ENCODE measurements around the gene RAB33A.

RAB33A gene

GRCh38 chrX:130171446-130172126 lies at the start of gene RAB33A:
TSS of gene RAB33A (plus strand) at chrX:130171962. CDS start at chrX:130172063, 101 bp downstream.
- no peak for DNase-seq (ENCODE audit: low read depth, low spot score)

DNA sequence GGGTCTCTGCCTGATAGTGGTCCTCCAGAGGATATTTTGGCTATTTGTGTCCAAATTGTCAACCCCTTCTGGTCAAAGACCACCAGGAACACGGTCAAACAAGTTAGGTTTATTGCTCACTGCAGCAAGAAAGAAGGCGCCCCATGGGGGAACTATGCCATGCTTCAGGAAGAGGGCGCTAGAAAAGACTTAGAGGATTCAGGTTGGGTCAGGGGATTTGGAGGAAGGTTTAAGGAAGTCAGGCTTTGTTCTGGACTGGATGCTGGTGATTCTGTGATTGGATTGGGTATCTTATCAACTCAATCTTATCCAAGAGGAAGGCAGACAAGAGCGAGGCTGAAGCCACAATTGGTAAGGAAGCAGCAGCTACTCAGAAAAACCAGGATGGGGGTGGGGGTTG lies 47.2 kb upstream of the RAB33A start:
- no peak for DNase-seq (ENCODE audit: low read depth, low spot score)

DNA sequence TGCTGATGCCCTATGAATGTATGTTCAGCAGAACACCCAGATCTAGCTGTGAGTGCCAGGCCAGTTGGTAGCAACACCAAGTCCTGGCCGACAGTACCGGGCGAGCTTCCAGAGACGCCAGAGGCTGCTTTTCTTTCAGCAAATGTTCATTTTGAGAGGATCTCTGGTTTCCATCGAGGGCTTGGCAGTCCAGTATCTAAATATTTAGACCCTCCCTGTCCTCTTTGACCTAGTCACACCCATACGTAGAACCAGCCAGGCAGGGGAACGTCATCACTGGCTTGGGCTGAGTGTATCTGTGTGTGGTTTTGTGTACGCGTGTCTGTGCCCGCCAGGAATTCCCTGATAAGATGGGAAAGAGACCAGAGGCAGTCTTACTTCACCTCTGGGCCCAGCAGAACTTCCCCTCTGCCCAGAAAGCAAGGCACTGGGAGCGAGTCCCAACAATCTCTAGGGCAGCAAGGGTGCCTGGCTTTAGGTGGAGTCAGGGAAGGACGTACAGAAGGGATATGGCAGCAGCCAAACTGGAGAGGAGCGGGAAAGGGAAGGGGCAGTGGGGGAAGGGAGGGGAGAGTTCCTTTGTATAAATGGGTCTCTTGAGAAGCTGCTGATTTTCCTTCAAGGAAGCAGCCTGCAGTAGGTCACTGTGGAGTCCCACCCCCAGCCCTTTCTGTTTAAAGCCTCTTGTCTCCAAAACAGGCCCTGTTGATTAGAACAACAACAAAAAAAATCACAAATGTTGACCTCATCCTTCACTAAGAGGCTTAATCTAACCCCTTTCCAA lies 46.5 kb upstream of the RAB33A start:
- DNase-seq (ENCODE audit: low read depth, low spot score): no peak

DNA sequence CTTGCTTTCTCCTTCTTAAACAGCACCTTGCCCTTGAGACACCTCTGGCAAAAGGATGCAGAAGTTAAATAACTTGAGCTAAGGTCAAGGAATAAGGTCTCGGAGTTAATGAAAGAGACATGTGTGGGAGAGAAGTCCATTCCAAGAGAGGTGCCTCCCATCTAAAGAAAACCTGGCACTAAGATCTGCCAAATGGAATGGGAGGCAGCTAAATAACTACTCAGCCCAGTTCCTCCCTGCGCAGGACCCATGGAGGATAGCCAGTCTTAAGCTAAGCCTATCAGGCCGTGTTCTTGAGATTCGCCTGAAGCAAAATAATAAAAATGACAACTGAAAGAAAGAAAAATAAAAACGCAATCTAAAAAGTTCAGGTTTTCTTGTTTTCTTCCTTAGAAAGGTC lies 40.8 kb upstream of the RAB33A start:
- DNase-seq (ENCODE audit: low read depth, low spot score): no peak

GRCh38 chrX:130136496-130136895 lies 35.3 kb upstream of the RAB33A start:
- DNase-seq (ENCODE audit: low read depth, low spot score): no peak

DNA sequence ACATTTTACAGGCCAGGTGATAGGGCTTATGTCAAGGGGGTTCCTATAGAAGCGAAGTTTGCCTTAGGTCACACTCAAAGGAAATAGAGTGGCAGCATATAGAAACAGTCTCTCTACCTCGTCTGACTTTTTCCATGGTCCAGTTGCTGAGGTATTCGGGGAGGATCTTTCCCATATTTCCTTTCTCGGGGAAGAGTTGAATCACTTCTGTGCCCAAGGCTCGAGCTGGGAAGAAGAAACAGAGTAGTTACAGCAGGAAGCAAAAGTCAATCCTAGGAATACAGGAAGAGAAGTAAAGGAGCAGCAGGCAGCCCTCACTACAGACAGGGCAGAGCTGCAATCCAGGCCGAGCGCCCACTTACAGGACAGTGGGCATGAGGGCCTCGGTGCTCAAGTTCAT lies 34.8 kb upstream of the RAB33A start:
- DNase-seq (ENCODE audit: low read depth, low spot score): no peak

DNA sequence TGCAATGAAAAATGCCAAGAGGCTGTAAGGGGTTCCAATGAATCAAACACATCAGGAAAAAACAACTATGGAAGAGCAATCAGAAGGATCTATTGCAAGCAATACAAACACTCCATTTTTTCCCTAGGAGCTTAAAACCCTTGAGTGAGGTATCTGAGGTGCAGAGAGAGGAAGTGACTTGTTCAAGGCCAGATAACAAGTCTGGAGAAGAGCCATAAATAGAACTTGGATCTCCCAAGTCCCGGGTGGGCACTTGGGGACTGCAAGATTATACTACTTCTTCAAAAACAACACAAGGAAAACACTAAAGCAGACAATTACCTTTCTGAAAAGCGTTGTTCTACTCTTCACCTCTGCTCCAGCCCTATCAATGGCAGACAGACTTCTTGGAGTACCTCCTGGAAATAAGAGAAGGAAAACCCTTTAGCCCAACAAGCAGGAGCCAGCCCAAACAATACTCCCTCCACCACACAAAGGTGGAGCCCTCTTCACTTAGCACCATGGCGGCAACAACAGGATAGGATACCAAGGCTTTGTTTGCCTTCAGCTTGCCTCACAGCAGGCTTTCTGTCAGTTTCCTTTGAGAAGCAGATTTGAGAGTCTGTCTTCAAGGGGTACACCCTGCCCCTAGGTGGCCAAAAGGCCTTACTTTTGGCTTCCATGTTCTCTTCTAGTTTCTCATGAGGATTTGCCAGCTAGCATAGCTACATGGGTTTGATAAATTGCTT lies 32.1 kb upstream of the RAB33A start:
- no peak for DNase-seq (ENCODE audit: low read depth, low spot score)

DNA sequence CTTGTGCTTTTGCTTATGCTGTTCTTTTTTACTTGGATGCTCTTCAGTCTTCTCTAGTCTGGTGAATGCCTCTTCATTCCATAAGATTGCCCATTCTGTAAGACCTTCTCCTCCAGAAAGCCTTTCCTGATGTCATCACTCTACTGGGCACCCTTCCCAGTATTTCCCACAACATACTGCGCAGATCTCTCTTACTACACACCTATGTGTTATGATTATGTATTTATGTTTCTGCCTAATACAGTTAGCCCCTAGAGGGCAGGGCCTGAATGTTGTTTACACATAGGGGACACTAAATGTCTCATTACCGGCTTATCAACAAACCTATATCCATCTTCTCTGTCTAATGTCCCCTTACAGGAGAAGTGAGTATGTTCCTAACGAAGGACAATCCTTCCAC lies 27.3 kb upstream of the RAB33A start:
- DNase-seq (ENCODE audit: low read depth, low spot score): no peak

DNA sequence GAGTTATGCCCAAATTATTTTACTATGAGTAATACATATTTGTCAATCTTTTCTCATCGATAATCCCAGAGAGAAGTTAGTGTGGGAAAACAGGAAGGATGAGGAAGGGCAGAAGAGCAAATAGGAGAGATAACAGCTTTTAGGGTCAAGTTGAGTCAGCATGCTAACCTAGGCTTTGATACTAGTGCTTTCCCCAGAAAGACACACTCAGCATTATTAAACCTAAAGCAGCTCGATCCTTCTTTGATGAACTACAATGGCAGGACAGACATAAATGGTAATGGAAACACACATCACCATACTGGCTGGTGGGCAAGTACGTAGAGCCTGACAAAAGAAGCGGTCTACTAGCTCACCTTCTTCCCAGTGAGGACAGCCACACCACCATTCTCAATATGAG lies 26.6 kb upstream of the RAB33A start:
- no peak for DNase-seq (ENCODE audit: low read depth, low spot score)

GRCh38 chrX:130147631-130148030 lies 24.1 kb upstream of the RAB33A start:
- DNase-seq (ENCODE audit: low read depth, low spot score): no peak

DNA sequence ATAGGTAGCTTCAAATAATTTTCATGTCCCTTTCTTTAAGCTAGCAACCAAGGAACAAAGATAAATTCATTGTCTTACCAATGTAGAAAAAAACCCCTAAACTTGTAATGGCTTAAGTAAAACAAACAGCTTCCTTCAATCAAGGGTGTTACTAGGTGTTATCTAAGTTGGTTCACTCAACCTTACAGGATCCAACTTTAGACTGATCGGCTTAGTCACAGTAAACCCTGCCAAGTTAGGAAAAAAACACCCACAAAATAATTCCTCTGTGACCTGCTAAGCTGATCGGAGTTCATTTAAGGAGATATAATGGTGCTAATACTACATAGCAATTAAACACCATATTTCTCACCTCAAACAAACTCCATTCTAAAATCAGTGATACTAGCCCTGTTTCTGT lies 16.2 kb upstream of the RAB33A start:
- DNase-seq (ENCODE audit: low read depth, low spot score): no peak

- DNase-seq (ENCODE audit: low read depth, low spot score): no peak
Measured at GRCh38 chrX:130158311-130158710, 13.5 kb upstream of the RAB33A start.

DNA sequence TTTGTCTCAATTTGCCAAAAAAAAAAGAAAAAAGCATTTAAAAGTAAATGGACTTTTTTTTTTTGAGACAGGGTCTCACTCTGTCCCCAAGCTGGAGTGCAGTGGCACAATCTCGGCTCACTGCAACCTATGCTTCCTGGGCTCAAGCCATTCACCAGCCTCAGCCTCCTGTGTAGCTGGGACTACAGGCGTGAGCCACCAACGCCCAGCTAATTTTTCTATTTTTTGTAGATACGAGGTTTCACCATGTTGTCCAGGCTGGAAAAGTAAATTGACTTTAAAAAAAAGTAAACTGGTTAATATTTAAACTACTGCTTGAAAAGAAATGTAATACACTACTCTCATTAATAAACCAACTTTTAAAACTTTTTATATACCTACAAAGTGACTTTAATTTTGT lies 12.0 kb upstream of the RAB33A start:
- no peak for DNase-seq (ENCODE audit: low read depth, low spot score)

DNA sequence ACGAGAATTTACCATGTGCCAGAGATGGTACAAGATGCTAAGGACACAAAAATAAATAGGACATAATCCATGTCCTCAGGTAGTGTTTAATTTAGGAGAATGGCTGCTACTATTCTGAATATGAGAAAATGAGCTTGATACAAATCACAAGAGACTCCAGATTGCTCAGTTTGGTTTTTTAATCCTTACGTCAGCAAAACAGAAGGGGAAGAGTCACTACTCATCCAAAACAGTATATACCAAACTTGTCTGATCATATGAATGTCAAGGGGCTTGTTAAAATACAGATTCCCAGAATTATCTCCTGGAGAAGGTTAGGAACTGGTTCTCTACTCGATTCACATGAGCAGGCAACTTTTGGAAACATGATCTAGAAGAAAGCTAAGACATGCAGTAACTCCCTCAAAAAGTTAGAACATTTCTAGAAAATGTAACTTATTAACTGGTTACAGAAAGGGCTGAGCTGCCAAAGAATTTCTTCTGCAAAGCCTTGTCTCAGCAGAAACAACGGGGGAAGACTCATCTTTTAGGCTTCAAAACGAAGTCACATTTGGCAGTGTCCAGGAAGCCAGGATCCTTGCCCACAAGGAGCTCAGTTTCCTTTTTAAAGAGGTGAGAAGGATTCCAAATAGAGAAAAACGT lies 9.5 kb upstream of the RAB33A start:
- DNase-seq (ENCODE audit: low read depth, low spot score): no peak

DNA sequence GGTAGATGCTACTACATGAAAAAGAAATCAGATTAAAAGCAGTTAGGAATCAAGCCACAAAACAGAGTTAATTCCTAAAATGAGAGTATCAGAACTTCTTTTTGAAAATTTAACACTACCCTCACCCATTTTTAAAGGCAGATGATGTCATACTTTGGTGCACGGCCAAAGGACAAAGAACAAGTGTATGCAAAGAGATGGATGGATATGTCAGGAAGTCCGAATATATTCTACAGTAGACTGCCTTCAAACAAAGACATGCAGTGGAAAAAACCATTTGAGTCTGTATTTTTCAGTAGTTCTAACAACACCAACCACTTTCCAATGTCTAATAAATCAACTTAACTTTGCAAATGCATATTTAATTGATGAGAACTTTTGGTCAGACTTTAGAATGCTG lies 8.4 kb upstream of the RAB33A start:
- DNase-seq (ENCODE audit: low read depth, low spot score): no peak

DNA sequence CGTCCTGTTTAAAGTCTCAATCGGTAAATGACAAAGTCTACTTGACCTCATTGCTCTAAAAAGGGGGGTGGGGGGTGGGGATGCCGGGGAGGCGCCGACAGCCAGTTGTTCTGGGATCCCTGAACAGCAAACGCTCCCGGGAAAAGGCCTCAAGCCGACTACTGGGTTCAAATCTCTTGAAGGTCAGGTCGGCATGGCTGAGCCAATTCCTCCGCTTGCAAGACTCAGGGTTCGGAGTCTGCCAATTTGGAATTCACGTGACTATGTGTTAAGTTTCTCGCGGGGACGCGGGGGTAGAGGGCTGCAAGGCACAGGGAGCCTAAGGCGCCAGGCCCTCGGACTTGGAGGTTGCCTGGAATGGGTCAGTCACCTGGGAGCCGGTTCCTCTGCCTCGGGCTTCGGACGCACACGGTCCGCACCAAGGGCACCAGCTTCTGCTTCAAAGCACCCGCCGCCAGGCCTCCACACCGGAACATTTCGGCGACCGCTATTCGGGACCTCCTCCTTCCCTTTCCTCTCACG lies 6.5 kb upstream of the RAB33A start:
- DNase-seq (ENCODE audit: low read depth, low spot score): no peak

GRCh38 chrX:130165703-130166502 lies 5.9 kb upstream of the RAB33A start, which contains the start of gene AIFM1:
TSS of gene AIFM1 (minus strand) at chrX:130165841. CDS start at chrX:130165656, 185 bp downstream.
- DNase-seq (ENCODE audit: low read depth, low spot score): peak; percentile 54

DNA sequence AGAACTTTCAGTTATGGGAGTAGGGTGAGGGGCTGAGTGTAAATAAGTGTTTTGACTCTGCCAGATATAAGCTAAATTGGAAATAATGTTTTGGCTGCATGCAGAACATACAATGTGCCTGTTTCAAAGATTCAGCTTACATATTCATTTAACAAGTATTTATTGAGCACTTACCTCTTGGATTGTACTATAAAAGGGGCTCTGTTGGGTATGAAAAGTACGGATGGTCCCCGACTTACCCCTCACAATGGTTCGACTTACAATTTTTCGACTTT lies 5.3 kb upstream of the RAB33A start:
- DNase-seq (ENCODE audit: low read depth, low spot score): no peak

- DNase-seq (ENCODE audit: low read depth, low spot score): no peak
Measured at GRCh38 chrX:130167040-130167439, 4.7 kb upstream of the RAB33A start.

DNA sequence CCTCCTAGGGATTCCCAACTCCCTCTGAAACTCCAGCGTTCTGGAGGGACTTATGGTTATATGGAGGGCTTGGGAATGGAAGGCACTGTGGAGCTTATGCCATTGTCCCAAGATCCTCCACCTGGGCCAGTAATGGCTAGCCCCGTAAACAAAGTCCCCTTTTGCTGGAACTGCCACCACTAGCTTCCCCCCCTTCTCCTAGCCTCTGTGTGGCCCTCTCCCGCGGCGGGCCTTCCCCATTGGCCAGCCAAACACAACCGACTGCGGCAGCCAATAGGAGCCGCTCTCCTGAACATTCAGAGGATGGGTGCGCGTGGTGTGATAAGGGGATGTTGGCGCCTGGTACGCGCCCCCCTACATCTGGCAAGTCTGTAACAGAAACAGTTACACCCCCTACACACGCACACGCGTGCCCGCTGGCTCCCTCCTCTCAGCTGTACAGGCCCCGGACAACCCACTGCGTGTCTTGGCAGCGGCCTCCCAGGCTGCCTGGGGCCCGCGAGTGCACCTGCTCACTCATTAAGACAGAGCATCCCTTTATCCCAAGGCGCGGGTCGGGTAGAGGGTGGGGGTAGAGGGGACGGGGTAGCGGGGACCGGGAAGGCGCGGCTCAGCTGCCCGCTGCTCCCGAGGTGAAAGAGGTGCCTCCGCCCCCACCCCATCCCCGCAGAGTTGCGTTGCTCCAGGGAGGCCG lies 863 bp upstream of the RAB33A start:
- DNase-seq (ENCODE audit: low read depth, low spot score): peak; percentile 11
